ENCODE measurements around the gene PLEKHA8.

PLEKHA8 gene

GRCh38 chr7:30147223-30147622, 119.0 kb downstream of the PLEKHA8 start:
- TF ChIP-seq FOXP2 (optimal IDR thresholded peaks at IDR 0.05; ENCODE audit: borderline replicate concordance, extremely low read depth, extremely low read length, insufficient read depth), result no peak
- no peak for TF ChIP-seq POLR2AphosphoS5 (IDR thresholded peaks at IDR 0.05; ENCODE audit: low read depth, low read length)
- TF ChIP-seq REST (IDR thresholded peaks at IDR 0.05; ENCODE audit: insufficient read depth in 1 of 2, low read depth in 2 of 2, low read length in 2 of 2), result no peak
- TF ChIP-seq TAF1 (IDR thresholded peaks at IDR 0.05; ENCODE audit: borderline replicate concordance, insufficient read depth, low read length), result no peak
- TF ChIP-seq SIN3A (IDR thresholded peaks at IDR 0.05; ENCODE audit: borderline replicate concordance, insufficient read depth, low read length), result no peak

GRCh38 chr7:30147785-30148184, 119.6 kb downstream of the PLEKHA8 start:
- no peak for TF ChIP-seq TAF1 (IDR thresholded peaks at IDR 0.05; ENCODE audit: borderline replicate concordance, insufficient read depth, low read length)
- TF ChIP-seq FOXP2 (optimal IDR thresholded peaks at IDR 0.05; ENCODE audit: borderline replicate concordance, extremely low read depth, extremely low read length, insufficient read depth), result no peak

GRCh38 chr7:30148426-30148825, 120.2 kb downstream of the PLEKHA8 start:
- no peak for TF ChIP-seq FOXP2 (optimal IDR thresholded peaks at IDR 0.05; ENCODE audit: borderline replicate concordance, extremely low read depth, extremely low read length, insufficient read depth)
- TF ChIP-seq POLR2AphosphoS5 (IDR thresholded peaks at IDR 0.05; ENCODE audit: low read depth, low read length), result no peak
- no peak for TF ChIP-seq REST (IDR thresholded peaks at IDR 0.05; ENCODE audit: insufficient read depth in 1 of 2, low read depth in 2 of 2, low read length in 2 of 2)
- no peak for TF ChIP-seq SIN3A (IDR thresholded peaks at IDR 0.05; ENCODE audit: borderline replicate concordance, insufficient read depth, low read length)
- TF ChIP-seq TAF1 (IDR thresholded peaks at IDR 0.05; ENCODE audit: borderline replicate concordance, insufficient read depth, low read length), result no peak

- TF ChIP-seq TAF1 (IDR thresholded peaks at IDR 0.05; ENCODE audit: borderline replicate concordance, insufficient read depth, low read length), result no peak
- TF ChIP-seq FOXP2 (optimal IDR thresholded peaks at IDR 0.05; ENCODE audit: borderline replicate concordance, extremely low read depth, extremely low read length, insufficient read depth), result no peak
- TF ChIP-seq REST (IDR thresholded peaks at IDR 0.05; ENCODE audit: insufficient read depth in 1 of 2, low read depth in 2 of 2, low read length in 2 of 2), result no peak
- TF ChIP-seq POLR2AphosphoS5 (IDR thresholded peaks at IDR 0.05; ENCODE audit: low read depth, low read length), result no peak
- no peak for TF ChIP-seq SIN3A (IDR thresholded peaks at IDR 0.05; ENCODE audit: borderline replicate concordance, insufficient read depth, low read length)
Observed at GRCh38 chr7:30148951-30149459, 120.8 kb downstream of the PLEKHA8 start.

GRCh38 chr7:30149640-30150272, 121.5 kb downstream of the PLEKHA8 start:
- TF ChIP-seq TAF1 (IDR thresholded peaks at IDR 0.05; ENCODE audit: borderline replicate concordance, insufficient read depth, low read length) (no peak), POLR2AphosphoS5 (IDR thresholded peaks at IDR 0.05; ENCODE audit: low read depth, low read length) (no peak), FOXP2 (optimal IDR thresholded peaks at IDR 0.05; ENCODE audit: borderline replicate concordance, extremely low read depth, extremely low read length, insufficient read depth) (no peak), REST (IDR thresholded peaks at IDR 0.05; ENCODE audit: insufficient read depth in 1 of 2, low read depth in 2 of 2, low read length in 2 of 2) (no peak), SIN3A (IDR thresholded peaks at IDR 0.05; ENCODE audit: borderline replicate concordance, insufficient read depth, low read length) (no peak)
